Endothelial cell of hepatic sinusoid (primary cell): ENCODE measurements around the gene ZBED1.
"Not testable (repeated sequence)": the region's sequence is repeated elsewhere in the genome, so short reads cannot be mapped to it uniquely, and the experiment has no call there.

Experiments
- in situ Hi-C: cut with HindIII; loops from 2 replicates; pipeline ENCODE4 v1.10.0; 2017; ENCODE audit warnings: low sequenced_read_pairs

Gene ZBED1

DNA sequence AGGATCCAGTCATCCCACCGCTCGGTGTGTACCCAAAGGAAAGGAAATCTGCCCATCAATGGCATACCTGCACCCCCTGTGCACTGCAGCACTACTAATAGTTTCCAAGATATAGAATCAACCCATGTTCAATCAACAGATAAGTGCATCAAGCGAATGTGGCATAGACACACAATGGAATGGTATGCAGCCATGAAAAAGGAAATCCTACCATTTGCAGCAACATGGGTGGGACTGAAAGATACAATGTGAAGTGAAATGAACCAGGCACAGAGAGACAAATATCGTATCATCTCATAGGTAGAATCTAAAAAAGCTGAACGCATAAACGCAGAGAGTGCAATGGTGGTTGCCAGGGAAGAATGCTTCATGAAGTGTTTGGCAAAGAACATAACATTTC, 42.5 kb downstream of the ZBED1 start:
- in situ Hi-C loops = no loop called here

DNA sequence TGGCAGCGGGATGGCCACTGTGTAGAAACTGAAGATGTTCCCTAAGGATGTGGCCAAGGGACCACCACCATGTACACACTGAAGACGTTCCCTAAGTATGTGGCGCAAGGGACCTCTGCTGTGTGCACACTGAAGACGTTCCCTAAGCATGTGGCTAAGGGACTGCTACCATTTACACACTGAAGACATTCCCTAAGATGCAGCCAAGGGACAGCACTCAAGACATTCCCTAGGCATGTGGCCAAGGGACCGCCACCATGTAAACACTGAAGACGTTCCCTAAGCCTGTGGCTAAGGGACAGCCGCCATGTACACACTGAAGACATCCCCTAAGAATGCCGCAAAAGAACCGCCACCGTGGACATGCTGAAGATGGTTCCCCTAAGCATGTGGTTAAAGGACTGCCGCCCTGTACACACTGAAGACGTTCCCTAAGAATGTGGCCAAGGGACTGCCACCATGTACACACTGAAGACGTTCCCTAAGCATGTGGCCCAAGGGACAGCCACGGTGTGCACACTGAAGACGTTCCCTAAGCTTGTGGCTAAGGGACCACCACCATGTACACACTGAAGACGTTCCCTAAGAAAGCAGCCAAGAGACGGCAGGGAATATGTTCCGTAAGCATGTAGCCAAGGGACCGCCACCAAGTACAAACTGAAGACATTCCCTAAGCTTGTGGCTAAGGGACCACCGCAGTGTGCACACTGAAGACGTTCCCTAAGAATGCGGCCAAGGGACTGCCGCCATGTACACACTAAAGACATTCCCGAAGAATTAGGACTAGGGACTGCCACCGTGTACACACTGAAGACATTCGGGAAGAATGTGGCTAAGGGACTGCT, 43.3 kb downstream of the ZBED1 start:
- in situ Hi-C loops = no loop called here

GRCh38 chrX:2456091-2456490, 44.7 kb downstream of the ZBED1 start:
- in situ Hi-C loops = not testable (repeated sequence)

DNA sequence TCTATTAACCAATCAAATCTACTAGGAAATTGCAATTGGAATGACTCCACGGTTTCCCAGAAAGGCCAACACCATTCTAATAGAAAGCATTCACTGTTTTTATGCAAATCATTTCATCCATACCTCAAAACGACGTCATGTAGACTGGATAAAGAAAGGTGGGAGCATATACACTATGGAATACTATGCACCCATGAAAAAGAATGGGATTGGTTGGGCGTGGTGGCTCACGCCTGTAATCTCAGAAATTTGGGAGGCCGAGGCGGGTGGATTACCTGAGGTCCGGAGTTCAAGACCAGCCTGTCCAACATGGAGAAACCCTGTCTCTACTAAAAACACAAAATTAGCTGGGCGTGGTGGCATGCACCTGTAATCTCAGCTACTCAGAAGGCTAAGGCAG, 46.2 kb downstream of the ZBED1 start:
- in situ Hi-C loops = not testable (repeated sequence)

GRCh38 chrX:2452799-2453198, 48.0 kb downstream of the ZBED1 start:
- in situ Hi-C loops = no loop called here

DNA sequence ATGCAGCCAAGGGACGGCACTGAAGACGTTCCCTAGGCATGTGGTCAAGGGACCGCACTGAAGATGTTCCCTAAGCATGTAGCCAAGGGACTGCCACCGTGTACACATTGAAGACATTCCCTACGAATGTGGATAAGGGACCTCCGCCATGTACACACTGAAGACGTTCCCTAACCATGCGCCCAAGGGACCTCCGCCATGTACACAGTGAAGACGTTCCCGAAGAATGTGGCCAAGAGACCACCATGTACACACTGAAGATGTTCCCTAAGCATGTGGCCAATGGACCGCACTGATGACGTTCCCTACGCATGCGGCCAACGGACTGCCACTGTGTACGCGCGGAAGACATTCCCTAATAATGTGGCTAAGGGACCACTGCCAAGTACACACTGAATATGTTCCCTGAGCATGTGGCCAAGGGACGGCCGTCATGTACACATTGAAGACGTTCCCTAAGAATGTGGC, 48.4 kb downstream of the ZBED1 start:
- in situ Hi-C loops = no loop called here

GRCh38 chrX:2451501-2452316, 49.1 kb downstream of the ZBED1 start:
- in situ Hi-C loops = no loop called here

DNA sequence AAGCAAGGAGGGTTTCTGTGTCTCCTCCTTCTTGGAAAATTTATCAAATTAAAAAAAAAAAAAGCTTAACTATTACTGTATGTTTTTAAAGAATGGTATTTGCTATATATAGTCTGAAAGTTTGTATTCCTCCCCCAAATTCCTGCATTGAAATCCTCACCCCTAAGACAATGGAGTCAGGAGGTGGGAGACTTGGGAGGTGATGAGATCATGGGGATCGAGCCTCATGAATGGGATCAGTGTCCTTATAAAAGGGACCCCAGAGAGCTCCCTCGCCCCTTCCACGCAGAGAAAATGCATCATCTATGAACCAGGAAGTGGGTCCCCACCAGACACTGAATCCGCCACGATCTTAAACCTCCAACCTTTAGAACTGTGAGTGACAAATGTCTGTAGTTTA, 50.1 kb downstream of the ZBED1 start:
- in situ Hi-C loops = no loop called here

GRCh38 chrX:2449135-2449886, 51.5 kb downstream of the ZBED1 start:
- in situ Hi-C loops = no loop called here

GRCh38 chrX:2447484-2447883, 53.3 kb downstream of the ZBED1 start:
- in situ Hi-C loops = no loop called here

DNA sequence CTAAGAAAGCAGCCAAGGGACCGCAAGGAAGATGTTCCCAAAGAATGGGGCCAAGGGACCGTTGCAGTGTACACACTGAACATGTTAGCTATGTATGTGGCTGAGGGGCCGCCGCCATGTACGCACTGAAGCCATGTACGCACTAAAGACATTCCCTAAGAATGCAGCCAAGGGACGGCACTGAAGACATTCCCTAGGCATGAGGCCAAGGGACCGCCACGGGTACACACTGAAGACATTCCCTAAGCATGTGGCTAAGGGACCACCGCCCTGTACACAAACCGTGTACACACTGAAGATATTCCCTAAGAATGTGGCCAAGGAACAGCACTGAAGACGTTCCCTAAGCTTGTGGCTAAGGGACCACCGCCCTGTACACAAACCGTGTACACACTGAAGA, 54.0 kb downstream of the ZBED1 start:
- in situ Hi-C loops = no loop called here

- in situ Hi-C loops = no loop called here
Measured at GRCh38 chrX:2445662-2446623, 54.8 kb downstream of the ZBED1 start.

DNA sequence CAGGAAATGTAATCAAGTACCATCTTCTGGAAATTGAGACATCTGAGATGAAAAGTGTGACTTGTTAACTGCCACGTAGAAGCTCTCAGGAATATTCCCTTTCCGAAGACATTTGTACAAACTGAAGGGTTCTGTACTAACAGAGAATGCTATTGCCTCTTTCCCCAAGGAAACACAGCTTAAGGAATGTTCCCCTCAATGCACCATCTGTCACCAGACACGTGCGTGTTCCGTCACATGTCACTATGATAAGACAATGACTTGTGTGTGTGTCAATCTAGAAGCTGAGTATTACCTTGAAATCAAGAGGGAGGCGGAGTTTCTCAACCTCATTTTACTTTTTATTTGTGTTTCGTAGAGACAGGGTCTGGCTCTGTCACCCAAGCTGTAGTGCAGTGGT, 58.1 kb downstream of the ZBED1 start:
- in situ Hi-C loops = no loop called here

- in situ Hi-C loops = no loop called here
Measured at GRCh38 chrX:2441466-2441865, 59.3 kb downstream of the ZBED1 start.

DNA sequence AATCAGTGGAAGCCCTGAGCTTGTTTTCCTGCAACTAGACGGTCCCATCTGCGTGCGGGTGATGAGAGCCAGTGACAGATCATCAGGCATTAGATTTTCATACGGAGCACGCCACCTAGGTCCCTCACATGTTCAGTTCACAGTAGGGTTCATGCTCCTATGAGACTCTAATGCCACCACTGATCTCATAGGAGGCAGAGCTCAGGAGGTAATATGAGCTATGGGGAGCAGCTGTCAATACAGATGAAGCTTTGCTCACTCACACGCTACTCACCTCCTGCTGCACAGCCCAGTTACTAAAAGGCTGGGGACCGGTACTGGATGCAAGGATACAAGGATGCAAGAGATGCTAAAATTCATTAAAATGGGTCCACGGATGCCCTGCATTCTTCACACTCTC, 61.2 kb downstream of the ZBED1 start:
- in situ Hi-C loops = no loop called here
